HCT116 (cell line): ENCODE data around the gene SH3RF2. TPM values are rescaled to one million over a fixed set of nuclear protein-coding genes. Genes with fewer than 3 reads are reported as not detected.

Experiments
- ATAC-seq: fragments of 200-7000 bp; cut with Tn5 transposase; 2 replicates; pipeline ENCODE4 v1.9.1; 2020; ENCODE audit warnings: mild to moderate bottlenecking, moderate library complexity
- BruUV-seq: library from RNA; stranded (reverse); fragments of 400-500 nt; replicated peaks from 2 replicates; lab custom pipeline; 2021; lab: Mats Ljungman, UMichigan
- CTCF ChIA-PET: fragments of 300-600 bp; sonication (Branson Sonifier 250); formaldehyde crosslinking; loops from one replicate; lab custom pipeline; 2021; ENCODE audit warnings: antibody characterized with exemption; lab: Charles Lee
- POLR2A ChIA-PET: fragments of 300-600, 350-600 bp; sonication (Branson Sonifier 250); formaldehyde crosslinking; loops from one replicate; lab custom pipeline; 2021; ENCODE audit warnings: antibody characterized with exemption; lab: Charles Lee
- RAD21 ChIA-PET, 2 experiments: fragments of 300-600 bp; sonication (Branson Sonifier 250); formaldehyde crosslinking; loops; one replicate each; lab custom pipeline; 2023; ENCODE audit warnings: low total read pairs in 2 of 2; ENCODE audit not compliant: uncharacterized antibody in 2 of 2, unreplicated experiment in 2 of 2, low non-redundant PET in 1 of 2; lab: Charles Lee
- DNase-seq: peaks from one replicate; pipeline ENCODE4 v3.0.0-alpha.2; 2010; ENCODE audit warnings: low read depth, low spot score
- H2AFZ ChIP-seq: fragments of 200-600 bp; shearing (Covaris generic), sonication (generic); 2 replicates; pipeline ENCODE4 v1.6.1; 2017; ENCODE audit warnings: low read depth, mixed run types, mixed read lengths, antibody characterized with exemption, low read length; ENCODE audit not compliant: poor library complexity, severe bottlenecking
- H3K27ac ChIP-seq: 2 replicates; pipeline ENCODE4 v1.5.1; 2012; ENCODE audit warnings: low read depth, low read length
- H3K27me3 ChIP-seq: fragments of 200-600 bp; sonication (generic); 2 replicates; pipeline ENCODE4 v1.6.1; 2016; ENCODE audit warnings: mixed run types, low read length, mixed read lengths; ENCODE audit not compliant: insufficient read depth
- H3K36me3 ChIP-seq, 2 experiments: fragments of 200-500 bp in 1 of 2; fragments of 200-600 bp in 1 of 2; sonication (Bioruptor generic) in 1 of 2; sonication (generic) in 1 of 2; 2 replicates each; pipeline versions ENCODE4 v1.5.1 to v1.6.1; 2014 to 2016; ENCODE audit warnings: low read length in 2 of 2, inconsistent platforms in 1 of 2, mixed read lengths in 1 of 2, mixed run types in 1 of 2; ENCODE audit not compliant: insufficient read depth in 2 of 2, control insufficient read depth in 1 of 2
- H3K4me1 ChIP-seq, 2 experiments: fragments of 200-600 bp in 1 of 2; sonication (generic) in 1 of 2; 2 replicates each; pipeline versions ENCODE4 v1.5.1 to v1.6.1; 2012 to 2017; ENCODE audit warnings: low read length in 2 of 2, inconsistent platforms in 1 of 2, mild to moderate bottlenecking in 1 of 2, mixed read lengths in 1 of 2, mixed run types in 1 of 2, moderate library complexity in 1 of 2; ENCODE audit not compliant: insufficient read depth in 2 of 2, control insufficient read depth in 1 of 2
- H3K4me2 ChIP-seq: fragments of 200-600 bp; sonication (generic); 2 replicates; pipeline ENCODE4 v1.6.1; 2017; ENCODE audit warnings: mixed run types, low read length, mixed read lengths
- H3K4me3 ChIP-seq, 2 experiments: fragments of 200-600 bp in 1 of 2; sonication (generic) in 1 of 2; replicated peaks in 1 of 2; 2 replicates each; pipeline ENCODE4 v1.5.1; 2011 to 2016; ENCODE audit warnings: low read length in 2 of 2, control low read depth in 1 of 2, low read depth in 1 of 2, mild to moderate bottlenecking in 1 of 2, mixed read lengths in 1 of 2, mixed run types in 1 of 2
- H3K79me2 ChIP-seq: fragments of 200-600 bp; sonication (generic); 2 replicates; pipeline ENCODE4 v1.6.1; 2017; ENCODE audit warnings: mild to moderate bottlenecking, mixed run types, low read length, moderate library complexity, mixed read lengths; ENCODE audit not compliant: insufficient read depth
- H3K9ac ChIP-seq: fragments of 200-600 bp; sonication (generic); 2 replicates; pipeline ENCODE4 v1.6.1; 2016; ENCODE audit warnings: low read length, mixed read lengths
- H3K9me2 ChIP-seq: fragments of 200-600 bp; sonication (generic), shearing (Covaris generic); 2 replicates; pipeline ENCODE4 v1.6.1; 2017; ENCODE audit warnings: mixed run types, mild to moderate bottlenecking, moderate library complexity; ENCODE audit not compliant: insufficient read depth
- H3K9me3 ChIP-seq, 2 experiments: fragments of 200-500 bp in 1 of 2; fragments of 200-600 bp in 1 of 2; sonication (Bioruptor generic) in 1 of 2; sonication (generic) in 1 of 2; 2 replicates each; pipeline ENCODE4 v1.6.1; 2014 to 2017; ENCODE audit warnings: low read length in 2 of 2, mixed read lengths in 2 of 2, inconsistent platforms in 1 of 2, low read depth in 1 of 2, mild to moderate bottlenecking in 1 of 2, mixed run types in 1 of 2, moderate library complexity in 1 of 2; ENCODE audit not compliant: control insufficient read depth in 1 of 2, insufficient read depth in 1 of 2
- H4K20me1 ChIP-seq: fragments of 200-600 bp; sonication (generic), shearing (Covaris generic); 2 replicates; pipeline ENCODE4 v1.6.1; 2017; ENCODE audit warnings: mixed run types, mild to moderate bottlenecking, moderate library complexity; ENCODE audit not compliant: insufficient read depth
- CBX3 ChIP-seq: IDR thresholded peaks from 2 replicates; pipeline ENCODE4 v1.6.1; 2012; ENCODE audit warnings: low read depth
- CEBPB ChIP-seq: IDR thresholded peaks from 2 replicates; pipeline ENCODE4 v1.6.1; 2012; ENCODE audit warnings: low read depth
- ELF1 ChIP-seq: IDR thresholded peaks from 2 replicates; pipeline ENCODE4 v1.6.1; 2012; ENCODE audit warnings: low read depth, borderline replicate concordance
- EZH2 ChIP-seq: fragments of 200-600 bp; sonication (generic); IDR thresholded peaks from 2 replicates; pipeline ENCODE4 v1.6.1; 2017; ENCODE audit warnings: antibody characterized with exemption, mixed run types
- EZH2phosphoT487 ChIP-seq: fragments of 200-600 bp; IDR thresholded peaks from 2 replicates; pipeline ENCODE4 v1.6.1; 2018; ENCODE audit warnings: antibody characterized with exemption, borderline replicate concordance
- FOSL1 ChIP-seq: IDR thresholded peaks from 2 replicates; pipeline ENCODE4 v1.6.1; 2012; ENCODE audit warnings: low read depth
- JUND ChIP-seq: IDR thresholded peaks from 2 replicates; pipeline ENCODE4 v1.6.1; 2012
- POLR2AphosphoS5 ChIP-seq: IDR thresholded peaks from 2 replicates; pipeline ENCODE4 v1.6.1; 2011; ENCODE audit warnings: mild to moderate bottlenecking, low read depth, low read length, moderate library complexity
- RAD21 ChIP-seq: IDR thresholded peaks from 2 replicates; pipeline ENCODE4 v1.6.1; 2012; ENCODE audit warnings: low read depth, mild to moderate bottlenecking
- SIN3A ChIP-seq: IDR thresholded peaks from 2 replicates; pipeline ENCODE4 v1.6.1; 2012; ENCODE audit warnings: low read depth
- SRF ChIP-seq: IDR thresholded peaks from 2 replicates; pipeline ENCODE4 v1.6.1; 2012; ENCODE audit warnings: low read depth
- TCF7L2 ChIP-seq: IDR thresholded peaks from 2 replicates; pipeline ENCODE4 v1.7.0; 2011; ENCODE audit warnings: borderline replicate concordance, inconsistent platforms; ENCODE audit not compliant: insufficient read depth, insufficient read length; ENCODE audit errors: extremely low read depth
- YY1 ChIP-seq: IDR thresholded peaks from 2 replicates; pipeline ENCODE4 v1.6.1; 2011; ENCODE audit warnings: low read length, low read depth, moderate library complexity, mild to moderate bottlenecking; ENCODE audit not compliant: insufficient replicate concordance; ENCODE audit errors: extremely low read depth
- ZFX ChIP-seq: fragments of 450-650 bp; IDR thresholded peaks from 2 replicates; pipeline ENCODE4 v1.6.1; 2017
- intact Hi-C: fragments of 100-400 bp; cut with micrococcal nuclease; formaldehyde crosslinking; loops from 2 replicates; pipeline ENCODE4 v1.10.0; 2022
- total RNA-seq: library from RNA; stranded (reverse); gene quantifications from one replicate; pipeline ENCODE4 v1.2.1, GENCODE V29; 2021; ENCODE audit not compliant: unreplicated experiment
- TF ChIP-seq, protein P1 (sequence below), 3 experiments: fragments of 200-600 bp in 1 of 3; sonication (generic) in 1 of 3; IDR thresholded peaks in 2 of 3; conservative IDR thresholded peaks in 1 of 3; 2 replicates each; pipeline ENCODE4 v1.5.1; 2012 to 2017; ENCODE audit warnings: low read depth in 2 of 3, low read length in 2 of 3, antibody characterized with exemption in 1 of 3, borderline replicate concordance in 1 of 3, control low read depth in 1 of 3, mild to moderate bottlenecking in 1 of 3, mixed read lengths in 1 of 3, mixed run types in 1 of 3, moderate library complexity in 1 of 3; ENCODE audit not compliant: insufficient read depth in 1 of 3
- TF ChIP-seq, protein P2 (sequence below): IDR thresholded peaks from 2 replicates; pipeline ENCODE4 v1.6.1; 2012
- TF ChIP-seq, protein P3 (sequence below): IDR thresholded peaks from 2 replicates; pipeline ENCODE4 v1.6.1; 2012; ENCODE audit warnings: low read depth
- TF ChIP-seq, protein P4 (sequence below): IDR thresholded peaks from 2 replicates; pipeline ENCODE4 v1.6.1; 2012

The SH3RF2 gene
- total RNA-seq, 1 experiment from 2014 or later: 14.3 TPM

DNA sequence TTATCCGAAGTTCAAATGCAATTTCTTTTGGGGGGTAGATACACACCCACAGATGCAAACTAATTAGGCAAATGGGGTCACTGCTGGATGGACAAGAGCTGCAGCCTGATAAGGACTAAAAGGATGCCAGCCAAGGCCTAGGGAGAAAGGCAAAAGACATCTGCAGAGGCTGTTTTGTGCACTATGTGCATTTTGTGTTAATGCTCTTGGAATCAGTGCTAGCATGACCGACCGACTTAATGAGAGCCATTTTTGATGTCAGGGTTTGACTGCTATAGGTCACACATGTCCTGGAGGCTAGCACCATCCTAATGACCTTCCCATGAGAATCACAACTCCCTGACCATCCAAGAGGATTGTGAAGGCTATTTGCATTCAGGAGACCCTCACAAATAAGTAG is 134.4 kb downstream of the SH3RF2 start:
- Histone ChIP-seq H3K36me3 (no peaks in the 10 kb centered on the region), H3K79me2 (no peaks in the 10 kb centered on the region), H3K27me3 (no peaks in the 10 kb centered on the region), H3K9ac (no peak overlapping the region), H4K20me1 (no peaks in the 10 kb centered on the region), H3K9me2 (no peaks in the 10 kb centered on the region), H3K4me1 (no peaks in the 10 kb centered on the region), H3K4me2 (no peak overlapping the region), H2AFZ (no peak overlapping the region), H3K27ac (no peak overlapping the region), H3K4me3 (no peak overlapping the region), H3K9me3 (no peaks in the 10 kb centered on the region)
- RAD21 ChIA-PET: no interaction called here
- ATAC-seq: no peak
- no peak for DNase-seq
- no peak for TF ChIP-seq EZH2
- no peak for TF ChIP-seq JUND
- TF ChIP-seq SIN3A: no peak
- TF ChIP-seq, protein P1, sequence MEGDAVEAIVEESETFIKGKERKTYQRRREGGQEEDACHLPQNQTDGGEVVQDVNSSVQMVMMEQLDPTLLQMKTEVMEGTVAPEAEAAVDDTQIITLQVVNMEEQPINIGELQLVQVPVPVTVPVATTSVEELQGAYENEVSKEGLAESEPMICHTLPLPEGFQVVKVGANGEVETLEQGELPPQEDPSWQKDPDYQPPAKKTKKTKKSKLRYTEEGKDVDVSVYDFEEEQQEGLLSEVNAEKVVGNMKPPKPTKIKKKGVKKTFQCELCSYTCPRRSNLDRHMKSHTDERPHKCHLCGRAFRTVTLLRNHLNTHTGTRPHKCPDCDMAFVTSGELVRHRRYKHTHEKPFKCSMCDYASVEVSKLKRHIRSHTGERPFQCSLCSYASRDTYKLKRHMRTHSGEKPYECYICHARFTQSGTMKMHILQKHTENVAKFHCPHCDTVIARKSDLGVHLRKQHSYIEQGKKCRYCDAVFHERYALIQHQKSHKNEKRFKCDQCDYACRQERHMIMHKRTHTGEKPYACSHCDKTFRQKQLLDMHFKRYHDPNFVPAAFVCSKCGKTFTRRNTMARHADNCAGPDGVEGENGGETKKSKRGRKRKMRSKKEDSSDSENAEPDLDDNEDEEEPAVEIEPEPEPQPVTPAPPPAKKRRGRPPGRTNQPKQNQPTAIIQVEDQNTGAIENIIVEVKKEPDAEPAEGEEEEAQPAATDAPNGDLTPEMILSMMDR (IDR thresholded peaks at IDR 0.05 in 2 of 3, conservative IDR thresholded peaks at IDR 0.05 in 1 of 3; ENCODE audit: borderline replicate concordance in 1 of 3, insufficient read depth in 1 of 3, low read depth in 2 of 3, low read length in 2 of 3): no peak
- TF ChIP-seq ELF1: no peak
- TF ChIP-seq POLR2AphosphoS5: no peak
- no peak for TF ChIP-seq CEBPB
- TF ChIP-seq CBX3: no peak
- TF ChIP-seq, protein P2, sequence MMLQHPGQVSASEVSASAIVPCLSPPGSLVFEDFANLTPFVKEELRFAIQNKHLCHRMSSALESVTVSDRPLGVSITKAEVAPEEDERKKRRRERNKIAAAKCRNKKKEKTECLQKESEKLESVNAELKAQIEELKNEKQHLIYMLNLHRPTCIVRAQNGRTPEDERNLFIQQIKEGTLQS: no peak
- TF ChIP-seq, protein P3, sequence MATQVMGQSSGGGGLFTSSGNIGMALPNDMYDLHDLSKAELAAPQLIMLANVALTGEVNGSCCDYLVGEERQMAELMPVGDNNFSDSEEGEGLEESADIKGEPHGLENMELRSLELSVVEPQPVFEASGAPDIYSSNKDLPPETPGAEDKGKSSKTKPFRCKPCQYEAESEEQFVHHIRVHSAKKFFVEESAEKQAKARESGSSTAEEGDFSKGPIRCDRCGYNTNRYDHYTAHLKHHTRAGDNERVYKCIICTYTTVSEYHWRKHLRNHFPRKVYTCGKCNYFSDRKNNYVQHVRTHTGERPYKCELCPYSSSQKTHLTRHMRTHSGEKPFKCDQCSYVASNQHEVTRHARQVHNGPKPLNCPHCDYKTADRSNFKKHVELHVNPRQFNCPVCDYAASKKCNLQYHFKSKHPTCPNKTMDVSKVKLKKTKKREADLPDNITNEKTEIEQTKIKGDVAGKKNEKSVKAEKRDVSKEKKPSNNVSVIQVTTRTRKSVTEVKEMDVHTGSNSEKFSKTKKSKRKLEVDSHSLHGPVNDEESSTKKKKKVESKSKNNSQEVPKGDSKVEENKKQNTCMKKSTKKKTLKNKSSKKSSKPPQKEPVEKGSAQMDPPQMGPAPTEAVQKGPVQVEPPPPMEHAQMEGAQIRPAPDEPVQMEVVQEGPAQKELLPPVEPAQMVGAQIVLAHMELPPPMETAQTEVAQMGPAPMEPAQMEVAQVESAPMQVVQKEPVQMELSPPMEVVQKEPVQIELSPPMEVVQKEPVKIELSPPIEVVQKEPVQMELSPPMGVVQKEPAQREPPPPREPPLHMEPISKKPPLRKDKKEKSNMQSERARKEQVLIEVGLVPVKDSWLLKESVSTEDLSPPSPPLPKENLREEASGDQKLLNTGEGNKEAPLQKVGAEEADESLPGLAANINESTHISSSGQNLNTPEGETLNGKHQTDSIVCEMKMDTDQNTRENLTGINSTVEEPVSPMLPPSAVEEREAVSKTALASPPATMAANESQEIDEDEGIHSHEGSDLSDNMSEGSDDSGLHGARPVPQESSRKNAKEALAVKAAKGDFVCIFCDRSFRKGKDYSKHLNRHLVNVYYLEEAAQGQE: no peak
- TF ChIP-seq ZFX: no peak
- TF ChIP-seq EZH2phosphoT487: no peak
- TF ChIP-seq RAD21: no peak
- no peak for TF ChIP-seq YY1
- TF ChIP-seq, protein P4, sequence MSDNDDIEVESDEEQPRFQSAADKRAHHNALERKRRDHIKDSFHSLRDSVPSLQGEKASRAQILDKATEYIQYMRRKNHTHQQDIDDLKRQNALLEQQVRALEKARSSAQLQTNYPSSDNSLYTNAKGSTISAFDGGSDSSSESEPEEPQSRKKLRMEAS: no peak
- TF ChIP-seq TCF7L2: no peak
- no peak for TF ChIP-seq SRF
- no peak for TF ChIP-seq FOSL1
- BruUV-seq: no TSS peak
- intact Hi-C loops: no loop called here
- POLR2A ChIA-PET: no interaction called here
- CTCF ChIA-PET: no interaction called here
